GM06990 (cell line): ENCODE data around the gene EML4.

ENCODE experiments used
- DNase-seq: peaks from one replicate; pipeline ENCODE4 v3.0.0-alpha.2; 2011; ENCODE audit not compliant: insufficient read length; ENCODE audit errors: extremely low read depth
- H3K27me3 ChIP-seq: replicated peaks from 2 replicates; pipeline ENCODE4 v1.6.0; 2011; ENCODE audit warnings: low read length; ENCODE audit not compliant: control insufficient read depth, insufficient read depth
- H3K36me3 ChIP-seq: 2 replicates; pipeline ENCODE4 v1.5.1; 2011; ENCODE audit warnings: low read length; ENCODE audit not compliant: control insufficient read depth, insufficient read depth
- H3K4me3 ChIP-seq: replicated peaks from 2 replicates; pipeline ENCODE4 v1.5.1; 2011; ENCODE audit warnings: low read depth, mild to moderate bottlenecking, control low read depth, low read length
- CTCF ChIP-seq: IDR thresholded peaks from 2 replicates; pipeline ENCODE4 v1.5.1; 2011; ENCODE audit warnings: low read length, control low read depth, mild to moderate bottlenecking, inconsistent platforms; ENCODE audit not compliant: insufficient read depth, poor library complexity, severe bottlenecking

EML4 gene

GRCh38 chr2:42309366-42309765, 140.2 kb downstream of the EML4 start:
- Histone ChIP-seq H3K36me3 (no peaks in the 10 kb centered on the region), H3K27me3 (no peaks in the 10 kb centered on the region), H3K4me3 (no peak overlapping the region)
- no peak for DNase-seq
- no peak for TF ChIP-seq CTCF

- Histone ChIP-seq H3K36me3 (no peaks in the 10 kb centered on the region), H3K4me3 (no peak overlapping the region), H3K27me3 (no peaks in the 10 kb centered on the region)
- no peak for TF ChIP-seq CTCF
- no peak for DNase-seq
These were observed 140.9 kb downstream of the EML4 start for GRCh38 chr2:42310007-42310515.

- no peak for DNase-seq
- TF ChIP-seq CTCF, result no peak
- H3K36me3 ChIP-seq, result peaks cover 2% of the 10 kb centered on the region
- no peak overlapping the region for H3K4me3 ChIP-seq
- H3K27me3 ChIP-seq, result no peaks in the 10 kb centered on the region
These were observed 143.0 kb downstream of the EML4 start for GRCh38 chr2:42312106-42312505.

- Histone ChIP-seq H3K4me3 (no peak overlapping the region), H3K36me3 (peaks cover 7% of the 10 kb centered on the region), H3K27me3 (no peaks in the 10 kb centered on the region)
- no peak for TF ChIP-seq CTCF
- DNase-seq, result no peak
These were observed 145.8 kb downstream of the EML4 start for GRCh38 chr2:42314892-42315468.

- TF ChIP-seq CTCF, result no peak
- Histone ChIP-seq H3K27me3 (no peaks in the 10 kb centered on the region), H3K36me3 (peaks cover 7% of the 10 kb centered on the region), H3K4me3 (no peak overlapping the region)
- no peak for DNase-seq
These were observed 146.8 kb downstream of the EML4 start for GRCh38 chr2:42315844-42316470.
